ENCODE measurements around the gene PLOD2. TPM values are rescaled to one million over a fixed set of nuclear protein-coding genes. Genes with fewer than 3 reads are reported as not detected.

The PLOD2 gene
- total RNA-seq, 1 donor from 2014 or later = 45.6 TPM

- H3K9me3 Mint-ChIP-seq (ENCODE audit: unreplicated experiment) = no peaks in the 10 kb centered on the region
- no peak overlapping the region for H3K27ac Mint-ChIP-seq (ENCODE audit: unreplicated experiment)
- H3K27me3 Mint-ChIP-seq (ENCODE audit: unreplicated experiment) = no peaks in the 10 kb centered on the region
- H3K36me3 Mint-ChIP-seq (ENCODE audit: unreplicated experiment) = no peaks in the 10 kb centered on the region
- no peak for DNase-seq
- H3K4me1 Mint-ChIP-seq (ENCODE audit: low read depth, unreplicated experiment) = no peaks in the 10 kb centered on the region
- no peak overlapping the region for H3K4me3 Mint-ChIP-seq (ENCODE audit: unreplicated experiment)
- TF ChIP-seq CTCF (IDR thresholded peaks at IDR 0.05; ENCODE audit: partially characterized antibody, unreplicated experiment) = no peak
Measured at GRCh38 chr3:146178006-146178689, 17.2 kb upstream of the PLOD2 start.

DNA sequence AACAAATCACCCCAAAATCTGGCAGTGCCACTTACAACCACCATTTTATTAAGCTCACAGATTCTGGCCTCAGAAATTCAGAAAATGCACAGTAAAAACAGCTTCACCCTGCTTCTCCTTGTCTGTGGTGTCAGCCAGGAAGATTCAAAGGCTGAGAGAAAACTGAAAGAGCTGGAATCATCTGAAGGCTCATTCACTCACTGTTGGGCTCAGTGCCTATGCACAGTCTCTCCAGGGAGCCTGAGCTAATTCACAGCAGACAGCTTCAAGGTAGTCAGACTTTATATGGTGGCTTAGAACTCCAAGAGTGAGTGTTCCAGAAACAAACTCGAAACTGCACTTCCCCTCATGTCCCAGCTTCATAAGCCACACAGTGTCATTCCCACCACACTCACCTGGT, 16.5 kb upstream of the PLOD2 start:
- H3K27ac Mint-ChIP-seq (ENCODE audit: unreplicated experiment) = no peak overlapping the region
- no peak overlapping the region for H3K4me3 Mint-ChIP-seq (ENCODE audit: unreplicated experiment)
- no peaks in the 10 kb centered on the region for H3K27me3 Mint-ChIP-seq (ENCODE audit: unreplicated experiment)
- H3K4me1 Mint-ChIP-seq (ENCODE audit: low read depth, unreplicated experiment) = no peaks in the 10 kb centered on the region
- no peaks in the 10 kb centered on the region for H3K36me3 Mint-ChIP-seq (ENCODE audit: unreplicated experiment)
- DNase-seq = no peak
- no peaks in the 10 kb centered on the region for H3K9me3 Mint-ChIP-seq (ENCODE audit: unreplicated experiment)
- TF ChIP-seq CTCF (IDR thresholded peaks at IDR 0.05; ENCODE audit: partially characterized antibody, unreplicated experiment) = no peak

DNA sequence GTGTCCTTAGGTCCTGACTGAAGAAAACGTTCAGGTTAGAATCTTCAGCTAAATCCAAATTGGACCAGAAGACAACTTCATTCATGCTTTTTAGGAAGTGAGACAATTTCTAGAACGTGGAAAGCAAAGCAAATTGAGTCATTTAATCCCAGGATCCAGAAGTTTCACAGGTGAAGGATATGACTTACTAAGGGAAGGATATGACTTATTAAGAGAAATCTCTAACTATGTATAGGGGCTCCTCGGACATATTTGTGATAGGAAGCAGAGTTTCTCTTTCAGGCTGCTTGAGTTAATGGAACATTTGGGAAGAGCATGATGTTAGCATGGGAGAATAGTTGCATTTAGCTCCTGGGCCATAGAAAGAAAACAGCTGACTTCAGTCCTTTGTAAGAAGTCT, 16.1 kb upstream of the PLOD2 start:
- no peak overlapping the region for H3K4me3 Mint-ChIP-seq (ENCODE audit: unreplicated experiment)
- no peaks in the 10 kb centered on the region for H3K27me3 Mint-ChIP-seq (ENCODE audit: unreplicated experiment)
- H3K27ac Mint-ChIP-seq (ENCODE audit: unreplicated experiment) = no peak overlapping the region
- no peaks in the 10 kb centered on the region for H3K36me3 Mint-ChIP-seq (ENCODE audit: unreplicated experiment)
- H3K4me1 Mint-ChIP-seq (ENCODE audit: low read depth, unreplicated experiment) = no peaks in the 10 kb centered on the region
- DNase-seq = no peak
- no peak for TF ChIP-seq CTCF (IDR thresholded peaks at IDR 0.05; ENCODE audit: partially characterized antibody, unreplicated experiment)
- no peaks in the 10 kb centered on the region for H3K9me3 Mint-ChIP-seq (ENCODE audit: unreplicated experiment)

DNA sequence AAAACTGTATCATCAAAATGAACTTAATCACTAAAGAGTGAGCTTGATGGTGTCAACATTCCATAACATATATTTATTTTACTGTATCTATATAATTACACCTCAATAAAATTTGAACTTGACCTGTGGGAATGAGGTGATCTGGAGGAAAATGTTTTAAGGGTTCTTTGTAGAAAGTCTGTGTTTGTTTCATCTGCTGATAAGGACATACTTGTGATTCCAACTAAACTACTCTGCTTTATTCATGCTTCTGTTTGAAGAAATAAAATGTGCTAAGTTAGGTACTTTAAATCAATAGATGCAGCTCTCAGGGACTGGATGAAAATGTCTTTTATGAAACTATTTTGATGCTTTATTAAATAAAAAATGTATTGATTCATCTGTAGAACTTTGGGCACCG, 11.6 kb upstream of the PLOD2 start:
- Mint-ChIP-seq H3K27ac (ENCODE audit: unreplicated experiment) (no peak overlapping the region), H3K4me3 (ENCODE audit: unreplicated experiment) (no peak overlapping the region), H3K4me1 (ENCODE audit: low read depth, unreplicated experiment) (peaks cover under 1% of the 10 kb centered on the region), H3K9me3 (ENCODE audit: unreplicated experiment) (no peaks in the 10 kb centered on the region), H3K27me3 (ENCODE audit: unreplicated experiment) (no peaks in the 10 kb centered on the region), H3K36me3 (ENCODE audit: unreplicated experiment) (no peaks in the 10 kb centered on the region)
- no peak for TF ChIP-seq CTCF (IDR thresholded peaks at IDR 0.05; ENCODE audit: partially characterized antibody, unreplicated experiment)
- DNase-seq = no peak

DNA sequence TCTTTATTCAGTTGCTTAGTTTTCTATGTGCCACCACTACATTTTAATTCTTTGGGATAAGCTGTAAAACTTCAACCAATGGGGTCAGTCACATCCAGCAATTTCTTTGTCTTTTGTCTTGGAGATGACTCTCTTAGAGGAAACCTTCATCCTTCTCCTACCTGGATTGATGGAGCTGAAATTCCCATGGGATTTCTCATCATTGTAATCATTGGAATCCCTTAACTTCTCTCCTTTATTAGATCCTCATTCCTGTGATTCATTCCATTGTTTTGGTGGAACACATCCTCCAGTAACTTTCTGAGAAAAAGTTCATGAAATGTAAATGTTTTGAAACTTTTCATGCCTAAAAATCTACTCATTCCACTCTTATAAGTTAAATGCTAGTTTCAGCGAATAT, 9.6 kb upstream of the PLOD2 start:
- Mint-ChIP-seq H3K4me1 (ENCODE audit: low read depth, unreplicated experiment) (peaks cover 9% of the 10 kb centered on the region), H3K9me3 (ENCODE audit: unreplicated experiment) (no peaks in the 10 kb centered on the region), H3K4me3 (ENCODE audit: unreplicated experiment) (no peak overlapping the region), H3K36me3 (ENCODE audit: unreplicated experiment) (no peaks in the 10 kb centered on the region), H3K27me3 (ENCODE audit: unreplicated experiment) (no peaks in the 10 kb centered on the region), H3K27ac (ENCODE audit: unreplicated experiment) (no peak overlapping the region)
- TF ChIP-seq CTCF (IDR thresholded peaks at IDR 0.05; ENCODE audit: partially characterized antibody, unreplicated experiment) = no peak
- DNase-seq = no peak
